GM12892 (cell line): ENCODE measurements around the gene SPATA2.

Source experiments
- POLR2A ChIP-seq: IDR thresholded peaks from 2 replicates; pipeline ENCODE4 v1.6.1; 2011; ENCODE audit warnings: low read depth, low read length, control low read depth
- TAF1 ChIP-seq: IDR thresholded peaks from 2 replicates; pipeline ENCODE4 v1.6.1; 2011; ENCODE audit warnings: low read depth, mild to moderate bottlenecking, control low read depth, low read length, borderline replicate concordance

DNA sequence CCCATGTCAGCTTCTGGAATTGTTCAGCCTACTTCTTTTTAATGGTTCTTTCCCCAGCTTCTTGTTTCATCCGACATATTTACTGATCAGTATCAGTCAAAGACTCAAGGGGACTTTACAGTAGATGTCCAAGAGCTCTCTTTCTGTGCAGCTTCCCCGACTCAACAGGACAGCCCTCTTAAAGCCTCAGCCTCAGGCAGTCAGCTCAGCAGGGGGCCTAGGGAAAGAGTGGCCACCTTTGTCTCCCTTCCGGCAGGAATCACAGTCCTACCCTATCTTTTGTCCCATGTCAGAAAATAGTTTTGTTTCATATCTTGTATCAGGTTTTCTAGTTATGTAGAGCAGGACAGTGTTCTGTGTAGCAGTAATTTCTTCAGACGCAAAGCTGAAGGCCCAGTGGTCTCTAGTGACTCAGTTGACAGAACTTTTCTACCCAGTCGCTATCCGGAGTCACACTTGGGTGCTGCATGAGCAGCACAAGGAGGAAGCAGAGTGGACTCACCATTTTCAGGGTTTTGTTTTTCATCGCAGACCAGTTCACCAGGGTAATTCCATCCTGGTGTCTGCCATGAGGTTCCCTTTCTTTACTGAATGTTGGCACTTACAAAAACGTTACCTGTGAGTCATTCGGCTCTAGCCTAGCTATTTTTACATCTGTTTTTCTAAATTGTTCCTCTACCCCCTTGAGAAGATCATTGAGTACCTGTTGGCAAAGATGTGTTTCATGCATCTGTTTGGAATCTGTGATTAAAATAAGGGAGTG is 47.7 kb downstream of the SPATA2 start:
- peak; percentile 38; the same call in 1 of the 2 replicates for TF ChIP-seq POLR2A
- no peak for TF ChIP-seq TAF1
